ENCODE results near the gene NBEAL2. TPM values are rescaled to one million over a fixed set of nuclear protein-coding genes. Genes with fewer than 3 reads are reported as not detected.

The NBEAL2 gene
- total and polyA plus RNA-seq, 2 experiments from 2014 or later = 38.6 to 42.2 TPM

DNA sequence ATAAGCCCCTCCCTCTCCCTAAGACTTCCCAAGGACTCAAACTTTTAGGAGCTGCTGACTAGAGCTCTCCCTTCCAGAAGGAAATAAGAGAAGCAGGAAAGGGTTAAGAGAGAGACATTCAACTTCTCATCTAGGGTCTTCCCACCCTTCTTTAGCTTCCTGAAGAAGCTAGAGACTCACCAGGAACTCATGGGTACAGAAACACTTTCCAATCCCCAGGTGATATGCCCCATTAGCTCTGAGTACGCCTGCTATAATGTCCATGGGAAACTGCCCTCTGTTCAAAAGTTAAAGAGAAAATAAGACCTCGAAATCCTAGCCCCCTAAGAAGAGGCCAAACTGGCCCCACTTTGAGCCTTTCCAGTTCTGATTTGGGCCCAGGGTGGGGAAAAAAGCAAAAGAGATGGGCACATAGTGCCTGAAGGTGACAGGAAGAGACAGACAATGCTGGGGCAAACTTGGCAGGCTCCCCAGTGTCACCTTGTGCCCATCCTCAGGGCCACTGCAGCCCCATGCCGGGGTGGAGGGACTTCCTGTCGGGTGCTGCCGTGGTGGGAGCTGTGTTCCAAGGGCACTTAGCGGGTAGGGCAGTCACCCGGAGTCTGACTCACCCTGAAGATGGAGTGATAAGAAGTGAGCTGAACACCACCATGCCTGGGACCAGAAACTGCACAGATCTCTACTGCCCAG, 32.5 kb upstream of the NBEAL2 start:
- Histone ChIP-seq H3K79me2 (peaks cover 76% of the 10 kb centered on the region), H3K4me1 (ENCODE audit: insufficient read depth) (peaks cover 84% of the 10 kb centered on the region), H3K27ac (peak overlapping the region; percentile 99), H3K4me2 (peak overlapping the region; percentile 53), H4K20me1 (ENCODE audit: insufficient read depth, poor library complexity, severe bottlenecking) (peaks cover 15% of the 10 kb centered on the region), H3K36me3 (replicated peaks; ENCODE audit: insufficient read depth, low read depth) (no peaks in the 10 kb centered on the region), H3K9me2 (replicated peaks; ENCODE audit: insufficient read depth) (no peaks in the 10 kb centered on the region), H3K27me3 (no peaks in the 10 kb centered on the region), H3K9me3 (ENCODE audit: low read depth) (no peaks in the 10 kb centered on the region), H2AFZ (no peak overlapping the region), H3K4me3 (no peak overlapping the region)
- DNase-seq (ENCODE audit: low spot score) = peak; percentile 71
- TF ChIP-seq CTCF (IDR thresholded peaks at IDR 0.05; ENCODE audit: poor library complexity) (no peak), EZH2 (IDR thresholded peaks at IDR 0.05; ENCODE audit: borderline replicate concordance) (no peak), EZH2phosphoT487 (IDR thresholded peaks at IDR 0.05; ENCODE audit: low read depth, severe bottlenecking, unreplicated experiment) (no peak)
- WGBS (ENCODE audit: low lambda C conversion rate, missing lambda C conversion rate) = 40% methylated on average over 7 of the region's 7 CpGs

DNA sequence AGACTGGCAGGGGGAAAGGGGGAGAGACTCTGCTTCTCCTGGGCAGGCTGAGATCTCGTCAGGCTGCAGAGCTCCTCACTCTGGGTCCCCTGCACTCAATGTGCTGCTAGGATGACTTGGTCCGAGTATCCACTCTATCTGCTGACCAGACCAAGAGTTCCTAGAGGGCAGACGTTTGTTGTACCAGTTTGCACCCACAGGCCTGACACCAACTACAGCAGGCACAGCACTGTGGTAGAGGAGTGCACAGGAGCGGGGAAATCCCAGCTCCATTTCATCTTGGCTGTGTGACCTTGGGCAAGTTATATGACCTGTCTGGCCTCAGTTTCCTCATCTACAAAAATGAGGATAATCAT, 31.9 kb upstream of the NBEAL2 start:
- no peak overlapping the region for H2AFZ ChIP-seq
- peaks cover 79% of the 10 kb centered on the region for H3K4me1 ChIP-seq (ENCODE audit: insufficient read depth)
- no peaks in the 10 kb centered on the region for H3K27me3 ChIP-seq
- H3K9me2 ChIP-seq (replicated peaks; ENCODE audit: insufficient read depth) = no peaks in the 10 kb centered on the region
- no peaks in the 10 kb centered on the region for H3K36me3 ChIP-seq (replicated peaks; ENCODE audit: insufficient read depth, low read depth)
- 80% methylated on average over 4 of the region's 4 CpGs for WGBS (ENCODE audit: low lambda C conversion rate, missing lambda C conversion rate)
- H3K9me3 ChIP-seq (ENCODE audit: low read depth) = no peaks in the 10 kb centered on the region
- H3K4me2 ChIP-seq = peak overlapping the region; percentile 53
- peaks cover 15% of the 10 kb centered on the region for H4K20me1 ChIP-seq (ENCODE audit: insufficient read depth, poor library complexity, severe bottlenecking)
- TF ChIP-seq CTCF (IDR thresholded peaks at IDR 0.05; ENCODE audit: poor library complexity) (no peak), EZH2 (IDR thresholded peaks at IDR 0.05; ENCODE audit: borderline replicate concordance) (no peak), EZH2phosphoT487 (IDR thresholded peaks at IDR 0.05; ENCODE audit: low read depth, severe bottlenecking, unreplicated experiment) (no peak)
- H3K27ac ChIP-seq = peak overlapping the region; percentile 99
- no peak for DNase-seq (ENCODE audit: low spot score)
- H3K4me3 ChIP-seq = no peak overlapping the region
- H3K79me2 ChIP-seq = peaks cover 76% of the 10 kb centered on the region

DNA sequence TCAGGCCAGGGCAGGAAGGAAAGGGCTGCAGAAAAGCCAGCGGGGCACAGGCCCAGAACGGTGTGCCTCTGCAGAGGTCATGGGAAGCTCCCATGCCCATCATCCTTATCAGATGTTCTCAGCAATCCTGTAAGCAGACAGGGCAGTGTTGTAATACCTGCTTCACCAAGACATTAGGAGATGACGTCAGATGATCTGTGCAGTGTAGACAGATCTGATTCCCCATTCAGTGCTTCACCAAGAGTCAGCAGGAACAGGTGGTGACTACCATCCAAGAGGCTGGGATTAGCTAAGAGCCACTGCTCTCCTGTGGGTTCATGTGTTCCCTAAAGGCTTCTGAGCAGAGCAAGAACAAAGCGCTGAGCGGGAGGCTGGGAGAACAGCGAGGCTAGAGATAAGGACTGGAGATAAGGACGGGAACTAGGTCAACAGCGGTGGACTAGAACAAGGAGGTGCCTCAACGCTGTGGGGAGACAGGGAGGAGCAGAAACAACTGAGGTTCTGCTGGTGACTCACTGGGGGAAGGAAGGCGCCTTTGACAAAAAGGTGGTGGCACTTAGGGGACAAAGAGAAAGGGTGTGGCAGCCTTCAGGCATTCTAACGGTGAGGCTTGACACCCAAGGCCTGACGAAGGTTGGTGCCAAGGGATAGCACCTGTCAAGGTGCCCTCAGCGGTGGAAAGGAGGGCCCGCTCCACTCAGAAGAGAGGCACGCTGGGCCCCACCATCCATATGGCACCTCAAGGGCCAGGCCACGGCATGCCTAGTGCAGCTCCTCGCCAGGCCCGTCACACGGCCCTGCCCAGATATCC, 31.3 kb upstream of the NBEAL2 start:
- Histone ChIP-seq H3K9me3 (ENCODE audit: low read depth) (no peaks in the 10 kb centered on the region), H3K4me1 (ENCODE audit: insufficient read depth) (peaks cover 73% of the 10 kb centered on the region), H2AFZ (no peak overlapping the region), H3K9me2 (replicated peaks; ENCODE audit: insufficient read depth) (no peaks in the 10 kb centered on the region), H3K27me3 (no peaks in the 10 kb centered on the region), H3K27ac (peak overlapping the region; percentile 99), H3K4me2 (peak overlapping the region; percentile 53), H4K20me1 (ENCODE audit: insufficient read depth, poor library complexity, severe bottlenecking) (peaks cover 17% of the 10 kb centered on the region), H3K36me3 (replicated peaks; ENCODE audit: insufficient read depth, low read depth) (no peaks in the 10 kb centered on the region), H3K79me2 (peaks cover 76% of the 10 kb centered on the region), H3K4me3 (no peak overlapping the region)
- TF ChIP-seq CTCF (IDR thresholded peaks at IDR 0.05; ENCODE audit: poor library complexity) (no peak), EZH2phosphoT487 (IDR thresholded peaks at IDR 0.05; ENCODE audit: low read depth, severe bottlenecking, unreplicated experiment) (no peak)
- peak; percentile 91 for DNase-seq (ENCODE audit: low spot score)
- WGBS (ENCODE audit: low lambda C conversion rate, missing lambda C conversion rate) = 51% methylated on average over 19 of the region's 19 CpGs

Measured in hepatocyte (in vitro differentiated cells).